GM11168 (cell line): Measurements from ENCODE around the gene ITPR2.
"Not testable (repeated sequence)": the region's sequence is repeated elsewhere in the genome, so short reads cannot be mapped to it uniquely, and the experiment has no call there.

Experiments
- in situ Hi-C: fragments of 300-500 bp; cut with MboI; formaldehyde crosslinking; loops from one replicate; pipeline ENCODE4 v1.12.0; 2022; ENCODE audit warnings: low sequenced_read_pairs; ENCODE audit not compliant: unreplicated experiment

ITPR2 gene

GRCh38 chr12:26795910-26796309, 37.1 kb downstream of the ITPR2 start:
- in situ Hi-C loops = no loop called here

DNA sequence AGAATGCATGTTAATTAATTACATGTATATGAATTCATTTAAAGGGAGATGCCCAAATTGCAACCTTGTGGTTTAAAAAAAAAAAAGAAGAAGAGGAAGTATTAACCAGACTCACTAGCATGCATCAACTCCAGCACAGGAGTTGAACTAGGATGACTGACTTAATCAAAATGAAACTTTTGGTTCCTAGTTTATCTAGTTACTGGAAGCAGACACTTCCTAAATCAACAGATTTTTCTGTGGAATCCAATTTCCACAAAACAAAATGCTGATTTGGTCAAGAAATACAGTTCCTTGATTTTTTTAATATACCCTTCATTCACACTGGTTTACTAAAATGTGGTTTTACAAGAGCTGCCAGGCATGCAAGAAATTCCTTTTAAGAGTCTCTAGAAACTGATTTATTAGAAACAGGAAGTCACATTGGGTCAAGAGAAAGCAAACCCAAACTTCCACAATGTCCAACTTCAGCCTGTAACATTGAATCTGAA, 41.6 kb downstream of the ITPR2 start:
- in situ Hi-C loops = no loop called here

- in situ Hi-C loops = no loop called here
Observed at GRCh38 chr12:26790645-26790994, 42.4 kb downstream of the ITPR2 start.

GRCh38 chr12:26789731-26790644, 43.0 kb downstream of the ITPR2 start:
- in situ Hi-C loops = no loop called here

DNA sequence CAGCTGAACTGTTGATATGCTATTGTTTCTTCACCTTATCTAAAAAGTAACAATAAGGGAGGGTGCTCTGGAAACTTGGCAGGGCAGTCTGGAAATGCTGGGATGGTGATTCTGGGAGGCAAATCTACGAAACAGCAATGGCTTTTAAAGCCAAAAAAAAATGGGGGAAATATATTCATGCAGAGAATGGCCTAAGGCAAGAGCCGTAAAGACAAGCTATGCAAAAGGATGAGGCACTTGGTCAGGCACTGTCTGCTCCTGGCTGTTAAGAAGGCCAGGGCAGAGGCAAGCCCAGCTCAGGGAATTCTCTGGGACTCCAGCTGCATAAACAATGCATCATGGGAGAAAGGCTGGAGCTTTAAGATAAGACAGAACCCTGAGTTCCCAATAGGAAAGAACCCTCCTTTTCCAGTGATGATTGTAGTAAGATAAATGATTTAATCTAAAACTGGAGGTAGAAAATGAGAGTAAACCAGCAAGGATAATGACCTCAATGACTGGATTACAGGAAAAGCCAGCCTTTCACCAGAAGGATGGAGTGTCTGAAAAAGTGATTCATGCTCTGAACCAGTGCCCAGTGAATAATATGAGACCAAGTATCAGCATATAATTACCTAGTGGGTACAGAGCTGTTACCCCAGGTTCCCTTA, 46.0 kb downstream of the ITPR2 start:
- in situ Hi-C loops = no loop called here

DNA sequence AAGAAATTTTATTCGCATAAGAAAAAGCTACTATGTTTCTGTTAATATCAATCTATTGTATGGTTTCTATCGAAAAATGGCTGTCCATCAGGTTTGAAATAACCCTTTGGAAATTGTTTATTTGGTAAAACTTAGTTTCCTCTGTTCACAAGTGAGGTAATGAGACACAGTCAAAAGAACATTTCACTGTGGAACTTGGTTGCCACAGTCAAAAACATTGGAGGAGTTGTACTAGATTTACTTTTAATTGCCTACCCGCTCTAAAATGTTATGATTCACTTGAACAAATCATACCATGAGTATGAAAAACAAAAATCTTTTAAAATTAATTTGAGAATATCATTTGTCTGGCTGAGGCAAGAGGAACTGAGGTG, 46.5 kb downstream of the ITPR2 start:
- in situ Hi-C loops = no loop called here

DNA sequence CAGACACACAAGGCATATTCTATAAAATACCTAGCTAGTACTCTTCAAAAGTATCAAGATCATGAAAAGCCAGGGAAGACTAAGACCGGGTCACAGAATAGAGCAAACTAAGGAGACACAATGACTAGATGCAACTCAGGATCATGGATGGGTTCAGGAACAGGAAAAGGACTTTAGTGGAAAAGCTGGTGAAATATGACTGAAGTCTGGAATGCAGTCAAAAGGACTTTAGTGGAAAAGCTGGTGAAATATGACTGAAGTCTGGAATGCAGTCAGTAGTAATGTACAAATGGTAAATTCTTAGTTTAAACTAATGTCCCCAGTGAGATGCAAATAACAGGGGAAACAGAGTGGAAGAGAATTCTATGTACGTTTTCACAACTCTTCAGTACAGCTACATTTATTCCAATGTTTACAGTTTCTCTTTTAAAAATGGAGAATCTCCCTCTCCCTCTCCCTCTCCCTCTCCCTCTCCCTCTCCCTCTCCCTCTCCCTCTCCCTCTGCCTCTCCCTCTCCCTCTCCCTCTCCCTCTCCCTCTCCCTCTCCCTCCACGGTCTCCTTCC, 49.1 kb downstream of the ITPR2 start:
- in situ Hi-C loops = not testable (repeated sequence)

GRCh38 chr12:26783131-26783526, 49.9 kb downstream of the ITPR2 start:
- in situ Hi-C loops = no loop called here

GRCh38 chr12:26782372-26783130, 50.4 kb downstream of the ITPR2 start:
- in situ Hi-C loops = no loop called here

GRCh38 chr12:26780656-26781055, 52.3 kb downstream of the ITPR2 start:
- in situ Hi-C loops = not testable (repeated sequence)

- in situ Hi-C loops = not testable (repeated sequence)
Observed at GRCh38 chr12:26778173-26778775, 54.7 kb downstream of the ITPR2 start.

GRCh38 chr12:26777236-26777635, 55.8 kb downstream of the ITPR2 start:
- in situ Hi-C loops = no loop called here

DNA sequence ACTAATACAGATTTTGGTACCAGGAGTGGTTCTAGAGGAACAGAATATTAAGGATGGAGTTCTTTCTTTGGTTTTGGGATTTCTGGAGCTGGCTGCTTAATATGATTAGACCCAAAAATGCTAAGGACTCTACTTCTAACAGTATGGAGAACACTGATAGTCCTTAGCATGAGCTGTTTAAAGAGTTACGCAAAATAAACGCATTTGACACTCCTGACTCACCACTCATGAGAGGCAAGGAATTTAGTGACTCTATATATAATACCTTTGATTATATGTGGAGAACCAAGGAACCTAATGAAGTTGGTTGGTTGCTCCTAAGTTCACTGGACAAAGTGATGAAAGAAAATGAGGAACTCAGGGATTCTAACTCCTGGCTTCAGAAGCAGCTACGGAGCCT, 57.0 kb downstream of the ITPR2 start:
- in situ Hi-C loops = not testable (repeated sequence)

- in situ Hi-C loops = no loop called here
Observed at GRCh38 chr12:26773313-26774104, 59.5 kb downstream of the ITPR2 start.

DNA sequence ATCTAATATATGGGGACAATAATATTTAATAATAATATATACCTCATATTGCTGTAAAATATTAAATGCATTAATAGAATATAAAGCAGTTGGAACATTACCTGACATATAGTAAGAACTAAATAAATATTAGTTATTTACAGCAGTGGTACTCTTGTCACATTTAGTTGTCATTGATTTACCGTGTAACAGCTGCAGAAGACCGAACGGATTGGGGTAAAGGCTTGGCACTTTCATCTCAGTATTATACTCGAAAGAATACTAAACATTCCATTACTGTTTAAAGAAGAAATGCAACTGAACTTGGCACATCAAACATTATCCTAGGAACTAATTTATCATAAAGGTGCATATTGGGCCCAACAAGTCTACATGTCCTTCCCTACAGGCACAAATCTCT, 61.1 kb downstream of the ITPR2 start:
- in situ Hi-C loops = no loop called here

GRCh38 chr12:26770239-26771070, 62.5 kb downstream of the ITPR2 start:
- in situ Hi-C loops = no loop called here

DNA sequence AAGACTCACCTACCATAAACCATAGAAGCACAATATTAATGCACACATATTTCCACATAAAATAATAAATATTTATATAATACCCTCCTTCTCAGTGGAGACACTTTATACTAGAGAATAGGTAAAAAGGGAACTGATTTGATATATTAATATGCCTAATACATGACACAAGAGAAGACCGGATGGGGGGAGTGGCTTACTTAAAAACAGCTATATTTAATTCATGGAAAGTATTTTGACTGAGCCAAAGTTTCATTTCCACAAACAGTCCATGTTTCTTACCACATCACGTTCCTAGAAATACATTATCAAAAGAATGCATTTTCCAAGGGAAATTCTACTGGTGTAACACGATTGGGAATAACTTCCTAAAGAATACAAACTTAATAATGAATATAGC, 63.4 kb downstream of the ITPR2 start:
- in situ Hi-C loops = no loop called here
